ENCODE results near the gene NUMB.

DNA sequence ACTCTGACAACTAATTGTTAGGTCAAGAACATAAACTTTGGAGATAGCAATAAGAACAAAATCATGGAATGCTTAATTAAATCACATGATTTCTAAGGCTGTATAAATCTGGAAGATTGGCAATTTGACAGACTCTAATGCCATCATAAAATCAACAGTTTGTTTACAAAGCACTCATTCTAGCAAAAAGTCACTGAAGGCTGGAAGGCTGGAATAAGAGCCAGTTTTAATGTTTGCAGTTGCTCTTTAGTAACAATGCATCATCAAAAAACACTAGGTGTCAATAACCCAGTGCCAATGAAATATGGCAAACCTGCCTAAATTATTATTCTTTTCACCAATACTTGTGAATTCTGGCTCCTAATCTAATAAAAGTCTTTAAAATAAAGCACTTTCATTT, 65.0 kb downstream of the NUMB start:
- TF ChIP-seq EZH2 (IDR thresholded peaks at IDR 0.05; ENCODE audit: insufficient read depth, poor library complexity, severe bottlenecking) = no peak
- no peak for TF ChIP-seq EZH2phosphoT487 (IDR thresholded peaks at IDR 0.05; ENCODE audit: insufficient read depth, low read depth)

All from GM23248 (cell line).